Fibroblast of skin of back (primary cell): ENCODE measurements around the gene DPPA3.
"Not testable (repeated sequence)": the region's sequence is repeated elsewhere in the genome, so short reads cannot be mapped to it uniquely, and the experiment has no call there.

Source experiments
- DNase-seq: peaks from one replicate; pipeline ENCODE4 v3.0.0-alpha.2; 2013

Gene DPPA3

DNA sequence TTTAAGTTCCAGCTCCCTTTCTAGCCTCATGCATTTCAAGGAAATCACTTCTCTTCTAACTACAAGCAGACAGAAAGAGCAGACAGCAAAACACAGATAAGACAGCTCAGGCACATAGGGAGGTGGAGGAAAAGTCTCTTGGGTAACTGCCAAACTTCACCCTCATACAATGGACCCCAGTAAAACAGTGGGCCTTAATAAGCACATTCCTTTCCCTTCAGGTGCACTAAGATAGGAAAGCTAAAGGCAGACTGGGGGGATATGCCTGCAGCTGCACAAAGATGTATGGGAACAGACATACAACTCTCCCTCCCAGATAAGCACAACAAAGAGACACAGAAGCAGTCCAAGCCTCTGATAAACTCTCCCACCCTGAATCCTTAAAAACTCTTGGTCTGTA is 19.8 kb downstream of the DPPA3 start:
- not testable (repeated sequence) for DNase-seq

DNA sequence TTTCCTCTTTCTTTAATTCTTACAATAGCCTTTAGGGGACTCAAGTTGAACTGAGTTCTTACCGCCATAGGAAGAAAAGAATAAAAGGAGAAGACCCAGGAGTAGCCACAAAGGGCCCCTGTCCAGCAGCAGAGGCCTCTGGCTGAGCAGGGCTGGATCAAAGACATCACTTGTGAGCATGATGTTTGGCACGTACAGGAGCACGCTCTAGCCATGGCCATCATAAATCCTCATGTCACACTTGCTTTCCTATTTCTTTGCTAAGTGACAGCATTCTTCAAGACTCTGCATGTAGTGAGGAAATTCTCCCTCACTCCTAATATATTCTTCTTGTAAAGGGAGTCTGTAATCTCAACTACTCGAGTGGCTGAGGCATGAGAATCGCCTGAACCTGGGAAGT is 20.3 kb downstream of the DPPA3 start:
- no peak for DNase-seq

DNA sequence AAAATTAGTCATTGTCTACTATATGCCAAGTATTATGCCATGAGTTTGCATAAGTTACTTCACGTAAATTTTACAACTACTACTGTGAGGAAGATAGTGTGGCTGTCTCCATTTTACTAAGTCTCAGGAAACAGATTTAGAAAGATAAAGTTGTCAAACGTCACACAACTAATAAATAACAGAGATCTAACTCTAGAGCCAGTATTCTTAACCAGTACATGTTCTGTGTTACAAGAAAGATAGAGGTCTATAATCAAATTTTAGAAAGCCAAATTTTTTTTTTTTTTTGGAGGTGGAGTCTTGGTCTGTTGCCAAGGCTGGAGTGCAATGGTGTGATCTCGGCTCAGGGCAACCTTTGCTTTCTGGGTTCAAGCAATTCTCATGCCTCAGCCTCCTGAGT is 21.8 kb downstream of the DPPA3 start:
- no peak for DNase-seq

DNA sequence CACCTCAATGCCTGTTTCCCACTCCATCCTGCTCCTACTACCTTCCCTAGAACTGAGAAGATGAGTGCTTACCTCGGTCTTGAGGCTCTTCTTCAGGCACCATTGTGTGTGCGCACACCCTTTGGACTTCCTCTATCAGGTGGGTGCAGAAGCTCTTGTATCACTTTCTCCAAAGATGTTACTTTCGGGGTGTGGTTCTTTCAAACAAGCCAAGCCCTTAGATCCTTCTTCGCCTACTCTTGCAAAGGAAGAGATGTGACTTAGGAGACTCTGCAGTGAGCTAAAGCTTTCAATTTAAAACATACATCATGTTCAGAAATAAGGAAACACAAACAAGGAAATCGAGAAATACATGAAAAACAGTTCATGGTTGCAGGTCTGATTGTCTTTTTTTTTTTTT is 36.0 kb downstream of the DPPA3 start, which contains the start of gene CLEC4C:
CLEC4C (minus strand) TSS at position 130 of the 400 bp plus-strand sequence; CDS start at position 103, 27 bp downstream.
- DNase-seq: no peak

DNA sequence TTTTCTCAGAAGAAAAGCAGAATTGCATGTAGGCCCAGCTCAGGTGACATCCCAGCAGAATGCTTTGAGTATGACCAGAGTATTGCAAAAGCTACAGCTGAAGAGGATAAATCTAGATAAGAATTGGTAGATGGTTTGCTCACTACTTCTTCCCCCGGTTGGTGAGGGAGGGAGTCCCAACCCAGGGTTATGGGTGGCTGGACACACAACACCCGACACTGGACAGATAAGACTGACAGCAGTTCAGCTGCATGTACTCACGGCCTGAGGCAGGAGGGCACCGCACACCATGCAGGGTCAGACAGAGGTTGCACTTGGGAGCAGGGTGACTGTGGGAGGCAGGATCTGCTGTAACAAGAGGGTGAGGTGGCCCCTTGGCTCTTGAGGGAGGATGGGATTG is 37.6 kb downstream of the DPPA3 start:
- no peak for DNase-seq

DNA sequence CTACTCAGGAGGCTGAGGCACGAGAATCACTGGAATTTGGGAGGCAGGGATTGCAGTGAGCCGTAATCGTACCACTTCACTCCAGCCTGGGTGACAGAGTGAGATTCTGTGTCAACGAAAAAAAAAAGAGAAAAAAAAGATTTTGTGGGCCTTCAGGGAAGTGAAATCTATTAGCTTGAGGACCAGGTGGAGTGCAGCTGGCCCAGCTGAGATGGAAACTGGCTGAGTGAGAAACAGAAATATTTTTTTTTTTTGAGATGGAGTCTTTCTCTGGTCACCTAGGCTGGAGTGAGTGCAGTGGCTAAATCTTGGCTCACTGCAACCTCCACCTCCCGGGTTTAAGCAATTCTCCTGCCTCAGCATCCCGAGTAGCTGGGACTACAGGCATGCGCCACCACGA is 38.2 kb downstream of the DPPA3 start:
- no peak for DNase-seq

DNA sequence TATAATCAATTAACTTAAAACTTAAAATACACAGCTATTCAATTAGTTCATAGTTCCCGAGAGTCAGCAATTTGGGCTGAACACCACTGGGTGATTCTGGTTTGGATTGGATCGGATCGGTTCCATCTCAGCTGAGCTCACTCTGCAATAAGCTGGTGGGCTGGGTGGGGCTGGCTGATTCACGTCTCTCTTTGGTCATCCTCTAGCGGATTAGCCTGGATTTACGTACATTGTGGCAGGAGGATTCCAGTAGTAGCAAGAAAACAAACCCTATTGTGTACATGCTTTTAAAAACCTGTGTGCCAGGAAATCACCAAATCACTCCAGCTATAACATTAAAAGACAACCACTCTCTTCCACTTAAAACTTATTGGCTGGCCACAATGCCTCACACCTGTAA is 39.1 kb downstream of the DPPA3 start:
- DNase-seq: no peak

DNA sequence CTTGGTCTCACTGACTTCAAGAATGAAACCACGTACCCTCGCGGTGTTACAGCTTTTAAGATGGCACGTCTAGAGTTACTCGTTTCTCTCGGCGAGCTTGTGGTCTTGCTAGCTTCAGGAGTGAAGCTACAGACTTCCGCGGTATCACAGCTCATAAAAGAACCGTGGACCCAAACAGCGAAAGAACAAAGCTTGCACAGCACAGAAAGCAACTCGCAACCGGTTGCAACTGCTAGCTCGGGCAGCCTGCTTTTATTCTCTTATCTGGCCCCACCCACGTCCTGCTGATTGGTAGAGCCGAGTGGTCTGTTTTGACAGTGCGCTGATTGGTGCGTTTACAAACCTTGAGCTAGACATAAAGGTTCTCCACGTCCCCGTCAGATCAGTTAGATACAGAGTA is 40.2 kb downstream of the DPPA3 start:
- DNase-seq: no peak

DNA sequence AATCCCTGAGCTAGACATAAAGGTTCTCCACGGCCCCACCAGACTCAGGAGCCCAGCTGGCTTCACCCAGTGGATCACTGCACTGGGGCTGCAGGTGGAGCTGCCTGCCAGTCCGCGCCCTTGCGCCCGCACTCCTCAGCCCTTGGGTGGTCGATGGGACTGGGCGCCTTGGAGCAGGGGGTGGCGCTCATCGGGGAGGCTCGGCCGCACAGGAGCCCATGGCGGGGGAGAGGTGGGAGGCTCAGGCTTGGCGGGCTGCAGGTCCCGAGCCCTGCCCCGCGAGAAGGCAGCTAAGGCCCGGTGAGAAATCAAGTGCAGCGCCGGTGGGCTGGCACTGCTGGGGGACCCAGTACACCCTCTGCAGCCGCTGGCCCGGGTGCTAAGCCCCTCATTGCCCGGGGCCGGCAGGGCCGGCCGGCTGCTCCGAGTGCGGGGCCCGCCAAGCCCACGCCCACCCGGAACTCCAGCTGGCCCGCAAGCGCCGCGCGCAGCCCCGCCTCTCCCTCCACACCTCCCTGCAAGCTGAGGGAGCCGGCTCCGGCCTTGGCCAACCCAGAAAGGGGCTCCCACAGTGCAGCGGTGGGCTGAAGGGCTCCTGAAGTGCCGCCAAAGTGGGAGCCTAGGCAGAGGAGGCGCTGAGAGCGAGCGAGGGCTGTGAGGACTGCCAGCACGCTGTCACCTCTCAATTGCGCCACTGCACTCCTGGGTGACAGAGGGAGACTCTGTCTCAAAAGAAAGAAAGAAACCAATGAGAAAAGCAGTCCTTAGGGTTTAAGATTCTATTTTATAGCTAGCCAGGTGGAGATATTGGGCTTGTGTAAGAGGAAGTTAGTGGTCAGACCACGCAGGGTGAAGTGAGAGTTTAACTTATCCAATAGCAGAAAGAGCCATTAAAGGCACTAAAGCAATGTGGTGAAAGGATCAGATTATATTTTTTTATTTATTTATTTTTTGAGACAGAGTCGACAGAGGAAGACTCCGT is 41.0 kb downstream of the DPPA3 start:
- DNase-seq: not testable (repeated sequence)

DNA sequence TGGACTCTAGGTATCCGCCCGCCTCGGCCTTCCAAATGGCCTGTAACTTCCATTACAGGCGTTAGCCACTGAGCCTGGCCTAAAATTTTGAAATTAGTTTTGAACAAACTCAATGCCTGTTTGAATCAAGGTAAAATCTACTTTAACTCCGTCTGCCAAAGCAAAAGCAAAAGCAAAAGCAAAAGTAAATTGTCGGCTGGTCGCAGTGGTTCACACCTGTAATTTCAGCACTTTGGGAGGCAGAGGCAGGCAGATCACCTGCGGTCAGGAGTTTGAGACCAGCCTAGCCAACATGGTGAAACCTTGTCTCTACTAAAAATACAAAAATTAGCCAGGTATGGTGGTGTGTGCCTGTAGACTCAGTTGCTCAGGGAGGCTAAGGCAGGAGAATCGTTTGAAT is 44.4 kb downstream of the DPPA3 start:
- DNase-seq: not testable (repeated sequence)

DNA sequence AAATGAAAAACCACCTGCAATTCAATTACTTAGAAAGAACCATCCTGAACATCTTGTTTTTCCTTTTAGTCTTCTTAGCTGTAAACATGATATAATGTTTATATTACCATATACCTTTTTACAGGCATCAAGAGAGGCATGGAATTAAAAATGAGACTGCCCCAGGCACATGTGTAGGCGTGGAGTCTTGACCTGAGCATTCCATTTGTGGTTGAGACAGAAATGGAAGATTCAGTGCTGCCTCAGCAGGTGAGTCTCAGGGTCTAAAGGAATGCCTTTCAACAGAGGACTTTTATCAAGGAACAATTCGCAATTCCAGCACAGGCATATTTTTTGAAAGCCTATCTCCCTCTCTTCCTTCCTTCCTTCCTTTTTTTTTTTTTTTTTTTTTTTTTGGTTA is 45.8 kb downstream of the DPPA3 start:
- no peak for DNase-seq

DNA sequence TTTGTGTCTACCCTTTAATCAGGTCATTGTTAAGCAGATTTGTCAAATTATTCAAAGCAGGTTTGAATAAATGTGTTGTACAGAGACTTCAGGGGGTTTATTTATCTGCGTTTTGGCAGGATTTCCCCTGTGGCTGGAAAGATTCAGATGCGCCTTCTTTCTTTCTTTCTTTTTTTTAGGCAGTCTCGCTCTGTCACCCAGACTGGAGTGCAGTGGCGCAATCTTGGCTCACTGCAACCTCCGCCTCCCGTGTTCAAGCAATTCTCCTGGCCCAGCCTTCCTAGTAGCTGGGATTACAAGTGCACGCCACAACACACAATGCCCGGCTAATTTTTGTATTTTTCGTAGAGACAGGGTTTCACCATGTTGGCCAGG is 47.5 kb downstream of the DPPA3 start:
- DNase-seq: no peak
